ENCODE data around the gene ASCL1.

Gene ASCL1

DNA sequence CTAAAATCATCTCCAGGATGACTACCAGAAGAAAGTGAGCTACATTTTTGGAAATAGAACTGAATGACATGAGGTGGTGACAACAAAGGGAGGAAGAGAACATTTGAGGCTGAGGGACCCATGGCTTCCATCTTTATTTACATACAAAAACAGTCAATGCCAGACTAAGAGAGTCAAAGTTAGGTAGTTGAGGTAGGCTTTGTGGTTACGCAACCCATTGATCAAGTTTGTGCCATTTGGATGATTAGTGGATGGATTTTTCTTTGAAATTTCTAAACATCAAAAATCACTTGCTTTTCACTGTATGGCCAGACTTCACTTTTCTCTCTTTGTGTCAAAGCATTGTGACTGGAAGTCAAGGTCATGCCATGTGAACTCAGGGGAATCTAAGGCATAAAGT is 22.9 kb downstream of the ASCL1 start:
- no peak for DNase-seq

GRCh38 chr12:102990419-102990818 is 32.9 kb downstream of the ASCL1 start:
- no peak for DNase-seq

- DNase-seq, result no peak
These were observed 34.8 kb downstream of the ASCL1 start for GRCh38 chr12:102992297-102992696.

GRCh38 chr12:102992720-102993119 is 35.2 kb downstream of the ASCL1 start:
- no peak for DNase-seq

DNA sequence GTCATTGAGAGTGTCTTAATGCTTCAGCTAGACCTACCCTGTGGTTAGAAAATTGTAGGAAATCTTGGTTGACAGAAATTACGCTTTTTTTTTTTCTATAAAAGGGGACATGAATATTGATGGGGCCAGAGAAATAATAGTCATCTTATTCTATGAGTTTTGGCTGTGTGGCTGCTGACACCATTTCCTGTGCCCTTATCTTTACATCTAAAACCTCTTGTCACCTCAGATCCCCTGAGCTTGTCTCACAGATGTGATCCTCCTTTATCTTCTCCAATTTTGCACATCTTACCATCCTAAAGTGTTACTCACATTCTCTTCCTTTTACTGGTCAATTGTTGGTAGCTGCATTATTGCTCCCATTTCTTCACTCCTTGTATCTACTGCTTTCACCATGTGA is 36.1 kb downstream of the ASCL1 start:
- DNase-seq, result no peak

- no peak for DNase-seq
These were observed 37.9 kb downstream of the ASCL1 start for GRCh38 chr12:102995372-102995771.
